Aorta (tissue), 5 donors: ENCODE data around the gene AUTS2. TPM values are rescaled to one million over a fixed set of nuclear protein-coding genes. Genes with fewer than 3 reads are reported as not detected.

Experiments used
- ATAC-seq: fragments of 200-7000 bp; cut with Tn5 transposase; one replicate; pipeline ENCODE4 v1.9.1; 2022; ENCODE audit warnings: moderate library complexity; ENCODE audit not compliant: low FRiP score
- DNase-seq, 2 donors: peaks; one replicate each; pipeline ENCODE4 v3.0.0-alpha.2; 2020
- H3K27ac ChIP-seq, 2 donors: one replicate each; pipeline ENCODE4 v1.5.1; 2013; ENCODE audit warnings: low read length in 2 of 2, mild to moderate bottlenecking in 2 of 2, moderate library complexity in 2 of 2, control low read depth in 1 of 2, inconsistent platforms in 1 of 2, low read depth in 1 of 2
- H3K27me3 ChIP-seq, 2 donors: one replicate each; pipeline ENCODE4 v1.6.1; 2013; ENCODE audit warnings: control low read depth in 1 of 2, low read length in 1 of 2, mild to moderate bottlenecking in 1 of 2, moderate library complexity in 1 of 2; ENCODE audit not compliant: insufficient read depth in 2 of 2, control insufficient read depth in 1 of 2
- H3K36me3 ChIP-seq, 2 donors: one replicate each; pipeline ENCODE4 v1.6.1; 2013; ENCODE audit warnings: control low read depth in 1 of 2, low read length in 1 of 2, mild to moderate bottlenecking in 1 of 2; ENCODE audit not compliant: insufficient read depth in 2 of 2, control insufficient read depth in 1 of 2
- H3K4me1 ChIP-seq, 2 donors: one replicate each; pipeline ENCODE4 v1.6.1; 2013; ENCODE audit warnings: low read length in 2 of 2, control low read depth in 1 of 2, mild to moderate bottlenecking in 1 of 2, moderate library complexity in 1 of 2; ENCODE audit not compliant: insufficient read depth in 2 of 2, control insufficient read depth in 1 of 2
- H3K4me3 ChIP-seq, 2 donors: one replicate each; pipeline ENCODE4 v1.5.1; 2013; ENCODE audit warnings: low read length in 2 of 2, control low read depth in 1 of 2, mild to moderate bottlenecking in 1 of 2
- H3K9me3 ChIP-seq: one replicate; pipeline ENCODE4 v1.6.1; 2013; ENCODE audit warnings: mild to moderate bottlenecking, low read length; ENCODE audit not compliant: control insufficient read depth
- WGBS, 2 donors: extraction: QIAGEN DNeasy Blood & Tissue Kit; methylation state at CpG; one replicate each; pipeline ENCODE4 v1.1.7; 2013; 5-methylcytosine and 5-hydroxymethylcytosine counted together
- intact Hi-C, 2 donors: fragments of 100-400 bp; cut with DNase I; formaldehyde crosslinking; loops; one replicate each; pipeline versions ENCODE4 v1.14.2 to v1.15.0; 2022
- polyA plus RNA-seq, 2 donors: library from polyadenylated mRNA; stranded (reverse); fragments of 200-250 nt; gene quantifications; one replicate each; pipeline ENCODE4 v1.2.3, GENCODE V29; 2013
- total RNA-seq, 2 donors: library from RNA; stranded (reverse); fragmentation: NEBNext Ultra II Directional; extraction: Animal tissue kit (Norgen Biotek cat#: 25700); gene quantifications; one replicate each; pipeline ENCODE4 v1.2.1, GENCODE V29; 2021
- donor health status: healthy with polysubstance abuse.
- donor health status: Bipolar disorder and iron deficiency.
- donor health status: DM: no; HTN: no; CAD: no.
- donor health status: DM: no; HTN: no; CAD: no.
- donor health status: DM: yes; HTN: yes; CAD: no.

AUTS2 gene
- total and polyA plus RNA-seq, 4 donors: 3.9 to 102 (median 57.0) TPM

DNA sequence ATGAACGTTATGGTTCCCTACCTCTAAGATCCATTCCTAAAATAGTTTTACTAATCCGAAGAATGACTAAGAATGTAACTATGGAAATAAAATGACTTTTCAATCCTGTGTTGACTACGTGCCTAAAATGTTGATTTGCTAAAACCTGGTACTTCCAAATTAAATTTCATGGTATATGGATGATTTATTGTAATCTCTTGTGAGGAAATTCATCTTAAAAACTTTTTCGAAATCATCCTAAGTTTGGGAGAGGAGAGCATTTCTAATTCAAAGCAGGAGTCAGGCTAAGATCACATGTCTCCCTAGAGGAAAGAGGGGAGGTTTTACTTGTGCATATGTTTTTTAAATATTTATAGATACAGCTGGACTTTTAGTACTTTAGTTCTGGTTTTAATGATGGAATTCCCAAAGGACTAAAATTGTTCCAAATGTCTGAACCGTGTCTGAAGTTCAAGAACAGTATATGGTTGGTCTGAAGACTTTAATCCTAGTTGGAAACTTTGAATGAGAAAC lies 483.9 kb downstream of the AUTS2 start:
- H3K27ac ChIP-seq: no peak overlapping the region
- H3K4me3 ChIP-seq: no peak overlapping the region
- WGBS, 2 donors: 27 to 31% methylated on average over 5 of the region's 5 CpGs
- no peaks in the 10 kb centered on the region for H3K9me3 ChIP-seq
- H3K27me3 ChIP-seq: no peaks in the 10 kb centered on the region
- no peaks in the 10 kb centered on the region for H3K4me1 ChIP-seq
- intact Hi-C loops: no loop called here
- no peaks in the 10 kb centered on the region for H3K36me3 ChIP-seq
- DNase-seq (no peak), ATAC-seq (no peak)

DNA sequence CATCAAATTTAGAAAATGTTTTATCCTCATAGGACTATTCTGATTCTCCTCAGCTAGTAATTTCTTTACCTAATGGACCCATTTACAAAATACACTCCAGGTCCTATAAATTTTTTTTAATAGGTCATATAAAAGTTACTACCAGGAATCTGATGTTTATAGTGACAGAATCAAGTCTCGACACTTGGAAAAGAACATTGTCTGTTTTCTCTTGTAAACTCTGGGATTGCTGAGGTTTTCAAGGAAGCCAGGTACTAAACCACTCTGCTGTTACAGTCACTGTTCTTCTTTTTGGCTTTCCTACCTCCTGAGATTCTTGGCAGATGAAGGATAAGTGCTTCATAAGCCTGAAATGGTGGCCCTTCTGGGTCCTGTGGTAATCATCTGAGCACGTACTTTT lies 493.1 kb downstream of the AUTS2 start:
- no peak for ATAC-seq
- intact Hi-C loops: no loop called here

DNA sequence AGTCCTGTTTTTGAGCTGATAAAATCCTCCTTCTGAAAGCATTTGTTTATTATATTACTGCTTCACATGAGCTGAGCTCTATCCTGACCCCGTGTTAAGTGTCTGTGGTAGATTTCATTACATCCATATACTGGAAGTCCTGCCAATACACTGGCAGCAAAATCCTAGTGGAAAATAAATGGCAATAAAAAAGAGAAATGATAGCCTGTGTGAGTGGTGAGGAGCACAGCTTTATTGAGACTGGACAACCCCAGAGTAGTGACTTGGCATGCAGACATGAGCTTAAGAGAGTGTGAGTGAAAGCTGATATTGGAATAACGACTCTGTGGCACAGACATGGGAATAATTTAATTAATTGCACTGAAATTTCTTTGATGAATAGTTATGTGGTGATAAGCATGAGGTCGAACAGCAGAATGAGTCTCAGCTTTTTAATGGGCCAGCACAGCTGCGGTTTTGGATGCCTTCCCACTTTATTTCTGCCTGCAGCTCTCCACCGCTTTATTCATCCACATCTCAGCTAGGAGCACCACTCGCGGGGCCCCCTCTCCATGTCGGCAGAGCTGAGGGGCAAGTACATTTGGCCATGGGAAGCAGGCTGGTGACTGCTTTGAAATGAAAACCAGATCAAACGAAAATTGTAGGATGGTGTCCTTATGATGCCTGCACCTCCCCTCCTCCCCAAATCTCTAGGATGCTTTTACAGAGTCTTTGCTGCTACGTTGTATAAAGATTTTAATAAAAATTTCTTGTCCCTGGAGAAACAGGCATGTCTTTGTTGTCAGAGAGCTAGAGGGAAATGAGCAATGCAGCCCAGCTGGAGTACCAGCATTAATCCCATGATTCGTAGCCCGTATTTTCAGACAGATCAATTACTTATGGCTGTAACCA lies 494.3 kb downstream of the AUTS2 start:
- Histone ChIP-seq H3K9me3 (no peaks in the 10 kb centered on the region), H3K36me3 (no peaks in the 10 kb centered on the region), H3K27ac (no peak overlapping the region), H3K27me3 (no peaks in the 10 kb centered on the region), H3K4me1 (no peaks in the 10 kb centered on the region), H3K4me3 (no peak overlapping the region)
- DNase-seq (no peak), ATAC-seq (no peak)
- intact Hi-C loops: no loop called here
- WGBS, 2 donors: 38 to 50% methylated on average over 12 of the region's 12 CpGs

More for the DNA sequence above, 493.1 kb downstream of the AUTS2 start:
- no peaks in the 10 kb centered on the region for H3K9me3 ChIP-seq
- H3K27ac ChIP-seq: no peak overlapping the region
- no peak for DNase-seq
- H3K36me3 ChIP-seq: no peaks in the 10 kb centered on the region
- no peak overlapping the region for H3K4me3 ChIP-seq
- H3K27me3 ChIP-seq: no peaks in the 10 kb centered on the region
- 99 to 100% methylated on average over 2 of the region's 2 CpGs for WGBS, 2 donors
- no peaks in the 10 kb centered on the region for H3K4me1 ChIP-seq

DNA sequence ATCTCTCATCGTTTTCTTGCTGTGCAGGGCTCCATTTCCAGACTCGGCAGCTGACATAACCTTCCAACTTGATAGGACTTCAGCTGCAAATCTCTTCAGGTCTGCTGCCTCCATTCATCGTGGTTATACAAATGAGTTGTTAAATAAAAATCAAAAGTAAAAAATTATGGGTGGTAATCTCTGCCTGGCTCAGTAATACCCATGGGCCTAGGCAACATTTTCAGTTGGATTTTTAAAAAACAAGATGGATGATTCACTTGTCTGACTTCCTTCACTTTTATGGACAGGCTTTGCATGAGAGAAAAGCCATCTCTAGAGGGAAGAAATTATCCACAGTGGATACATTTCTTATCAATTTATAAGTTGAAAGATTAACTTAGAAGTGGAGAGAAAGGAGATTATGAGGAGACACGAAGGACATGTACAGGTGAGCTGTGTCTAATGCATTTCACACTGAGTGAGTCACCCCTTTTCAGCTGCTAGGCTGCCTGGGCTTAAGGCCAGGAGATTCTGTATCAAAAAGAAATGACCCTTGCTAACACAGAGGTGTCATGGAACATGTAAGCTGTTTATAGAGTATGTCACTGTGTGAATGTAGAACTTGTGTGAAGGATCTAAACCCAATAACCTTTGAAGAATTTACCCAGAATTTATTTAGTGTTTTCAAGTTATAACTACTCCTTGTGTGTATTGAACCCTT lies 495.1 kb downstream of the AUTS2 start:
- Histone ChIP-seq H3K9me3 (no peaks in the 10 kb centered on the region), H3K27me3 (no peaks in the 10 kb centered on the region), H3K27ac (no peak overlapping the region), H3K36me3 (no peaks in the 10 kb centered on the region), H3K4me1 (no peaks in the 10 kb centered on the region), H3K4me3 (no peak overlapping the region)
- ATAC-seq (no peak), DNase-seq (no peak)
- intact Hi-C loops: no loop called here
- WGBS, 2 donors: 77 to 83% methylated on average over 4 of the region's 4 CpGs

DNA sequence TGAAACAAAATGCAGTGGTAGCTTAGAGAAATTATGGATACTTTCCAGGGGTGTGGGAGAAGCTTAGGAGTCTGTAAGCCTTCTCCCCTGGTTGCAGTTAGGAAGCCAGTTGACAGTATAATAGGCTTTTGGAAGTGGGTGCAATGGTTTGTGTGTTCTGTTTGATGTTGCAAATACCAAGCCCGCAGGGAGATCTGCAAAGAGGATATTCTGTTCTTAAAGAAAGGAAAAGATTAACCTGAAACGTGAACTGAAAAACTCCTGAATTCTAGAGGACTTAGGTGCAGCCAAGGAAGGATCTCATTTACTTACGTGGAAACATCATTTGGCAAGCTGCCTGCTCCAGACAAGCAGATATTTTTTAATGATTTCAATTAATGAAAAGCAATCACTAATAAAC lies 496.6 kb downstream of the AUTS2 start:
- no peak overlapping the region for H3K4me3 ChIP-seq
- H3K27me3 ChIP-seq: no peaks in the 10 kb centered on the region
- no peaks in the 10 kb centered on the region for H3K36me3 ChIP-seq
- WGBS, 2 donors: 90% methylated on average over 3 of the region's 3 CpGs
- H3K27ac ChIP-seq: no peak overlapping the region
- DNase-seq (no peak), ATAC-seq (no peak)
- H3K9me3 ChIP-seq: no peaks in the 10 kb centered on the region
- H3K4me1 ChIP-seq: no peaks in the 10 kb centered on the region
- intact Hi-C loops: no loop called here

DNA sequence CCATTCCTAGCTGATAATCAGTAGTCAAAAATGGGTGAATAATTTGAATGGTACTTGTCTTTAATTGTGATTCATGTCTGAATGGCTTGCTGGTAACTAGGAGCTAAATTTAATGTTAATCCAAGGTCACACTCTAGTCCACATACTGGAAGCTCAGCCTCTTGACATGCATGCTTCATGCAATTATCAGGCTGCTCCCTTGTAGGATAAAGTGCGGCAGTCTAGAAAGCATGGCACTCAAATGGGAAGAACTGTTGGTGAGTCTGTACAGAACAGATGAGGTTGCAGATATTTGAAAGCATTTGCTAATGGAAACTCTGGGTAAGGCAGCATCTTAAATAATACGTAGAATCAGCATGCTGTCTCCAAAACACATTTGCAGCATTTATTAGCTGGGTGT lies 499.4 kb downstream of the AUTS2 start:
- H3K27ac ChIP-seq: no peak overlapping the region
- no peaks in the 10 kb centered on the region for H3K27me3 ChIP-seq
- H3K4me3 ChIP-seq: no peak overlapping the region
- no peak for DNase-seq
- no peak for ATAC-seq
- H3K9me3 ChIP-seq: no peaks in the 10 kb centered on the region
- H3K4me1 ChIP-seq: no peaks in the 10 kb centered on the region
- intact Hi-C loops: no loop called here
- 95 to 96% methylated on average over 2 of the region's 2 CpGs for WGBS, 2 donors
- no peaks in the 10 kb centered on the region for H3K36me3 ChIP-seq

DNA sequence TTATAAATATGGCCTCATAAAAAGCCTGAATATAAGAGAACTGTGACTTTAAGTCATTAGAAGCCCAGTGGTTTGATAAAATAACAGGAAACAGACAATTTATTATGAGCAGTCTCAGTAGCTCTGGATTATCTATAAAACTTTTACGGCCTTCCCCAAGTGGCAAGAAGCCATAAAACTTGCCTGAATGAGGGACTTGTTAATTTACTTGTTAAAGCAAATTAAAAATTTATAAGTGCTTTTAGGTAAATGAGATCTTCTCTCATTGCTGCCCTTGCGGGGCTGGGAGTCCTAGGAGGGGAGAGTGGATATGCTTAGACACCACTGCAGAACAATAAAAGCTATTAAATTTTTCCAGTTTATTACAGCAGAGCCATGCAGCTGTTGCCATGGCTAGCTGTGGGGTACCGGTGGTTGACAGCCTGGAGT lies 499.9 kb downstream of the AUTS2 start:
- intact Hi-C loops: no loop called here
- Histone ChIP-seq H3K4me1 (no peaks in the 10 kb centered on the region), H3K9me3 (no peaks in the 10 kb centered on the region), H3K27ac (no peak overlapping the region), H3K36me3 (no peaks in the 10 kb centered on the region), H3K27me3 (no peaks in the 10 kb centered on the region), H3K4me3 (no peak overlapping the region)
- WGBS, 2 donors: 55 to 60% methylated on average over 3 of the region's 3 CpGs
- ATAC-seq: no peak
- no peak for DNase-seq

DNA sequence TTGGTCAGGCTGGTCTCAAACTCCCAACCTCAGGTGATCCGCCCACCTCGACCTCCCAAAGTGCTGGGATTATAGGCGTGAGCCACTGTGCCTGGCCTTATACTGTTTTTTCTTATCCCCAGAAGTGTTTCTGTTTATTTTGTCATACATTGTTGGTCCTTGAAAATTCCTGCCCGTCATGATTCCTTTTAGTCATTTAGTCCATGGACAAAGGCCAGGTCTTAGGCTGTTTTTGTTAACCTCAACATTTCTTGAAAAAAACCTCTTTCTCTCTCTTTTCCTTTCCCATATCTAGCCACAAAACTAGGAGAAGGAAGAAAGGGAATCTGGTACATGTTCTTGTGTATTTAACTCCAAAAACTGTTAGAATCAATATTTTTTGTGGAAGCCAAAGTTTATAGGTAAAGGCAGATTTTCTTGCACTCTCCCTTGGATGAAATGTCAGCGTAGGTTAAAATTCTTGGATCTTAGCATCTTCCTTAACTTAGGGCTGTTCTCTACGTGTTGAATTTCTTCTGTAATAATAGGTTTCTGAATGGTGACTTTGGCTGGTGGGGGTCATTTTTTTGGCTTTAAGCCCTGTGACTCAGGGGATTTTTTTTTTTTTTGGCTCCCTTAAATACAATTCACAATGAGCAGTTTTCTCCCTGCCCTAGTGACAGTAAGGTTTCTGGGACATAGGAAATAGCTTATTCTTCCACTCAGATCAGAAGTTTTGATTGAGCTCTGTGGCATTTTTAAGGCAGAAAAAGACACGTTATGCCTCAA lies 500.8 kb downstream of the AUTS2 start:
- Histone ChIP-seq H3K4me3 (no peak overlapping the region), H3K27ac (no peak overlapping the region), H3K9me3 (no peaks in the 10 kb centered on the region), H3K36me3 (no peaks in the 10 kb centered on the region), H3K4me1 (no peaks in the 10 kb centered on the region), H3K27me3 (no peaks in the 10 kb centered on the region)
- DNase-seq (no peak), ATAC-seq (no peak)
- intact Hi-C loops: no loop called here
- 25 to 26% methylated on average over 7 of the region's 7 CpGs for WGBS, 2 donors
